K562 (cell line): ENCODE data around the gene RALGAPA2. TPM values are rescaled to one million over a fixed set of nuclear protein-coding genes. Genes with fewer than 3 reads are reported as not detected.

Experiments
- KAT2B ChIP-seq: IDR thresholded peaks from one replicate; pipeline ENCODE4 v1.6.1; 2012; ENCODE audit warnings: low read depth, mild to moderate bottlenecking, control low read depth, inconsistent platforms, low read length, moderate library complexity
- MGA ChIP-seq: fragments of 450-650 bp; IDR thresholded peaks from 2 replicates; pipeline ENCODE4 v1.6.1; 2016; ENCODE audit warnings: mild to moderate bottlenecking, moderate library complexity
- NFE2 ChIP-seq: IDR thresholded peaks from 2 replicates; pipeline ENCODE4 v1.6.1; 2014; ENCODE audit warnings: antibody characterized with exemption, low read depth
- polyA plus RNA-seq, 8 experiments: library from polyadenylated mRNA; depleted of rRNA in 4 of 8; stranded (reverse) in 5 of 8; unstranded in 3 of 8; fragments of >200 nt; fragmentation: Nextera tagmentation in 2 of 8; fragmentation: Illumina TruSeq in 1 of 8; extraction: Ambion mirVana in 2 of 8; extraction: Trizol in 1 of 8; gene quantifications; 2 replicates each; pipeline versions ENCODE4 v1.2.1 to v1.2.3, GENCODE V29; 2011 to 2014; ENCODE audit warnings: inconsistent platforms in 1 of 8, missing spikeins in 1 of 8
- total RNA-seq, 7 experiments: library from RNA; depleted of rRNA in 6 of 7; stranded (reverse); fragments of >200 nt in 6 of 7; fragmentation: Illumina TruSeq in 2 of 7; extraction: Trizol in 2 of 7; gene quantifications; 2 replicates each; pipeline versions ENCODE4 v1.2.1 to v1.2.3, GENCODE V29; 2011 to 2021; ENCODE audit warnings: low replicate concordance in 1 of 7

Gene RALGAPA2
- total and polyA plus RNA-seq, 9 of the 15 experiments (the other 6 are each of a cell fraction or from before 2014, with no cell fraction given), result 0.35 to 2.7 (median 1.4) TPM

- TF ChIP-seq MGA (no peak), KAT2B (no peak), NFE2 (no peak)
These were observed 352.8 kb downstream of the RALGAPA2 start (continued) for GRCh38 chr20:20359628-20360027.
